Neural crest cell (in vitro differentiated cells): ENCODE measurements around the gene GALNT9. TPM values are rescaled to one million over a fixed set of nuclear protein-coding genes. Genes with fewer than 3 reads are reported as not detected.
"Not testable (repeated sequence)": the region's sequence is repeated elsewhere in the genome, so short reads cannot be mapped to it uniquely, and the experiment has no call there.

Experiments
- DNase-seq: peaks from one replicate; pipeline ENCODE4 v3.0.0; 2021; ENCODE audit warnings: low read depth, mixed read lengths, low spot score
- H3K27ac Mint-ChIP-seq: one replicate; pipeline ENCODE4 v1.8.0; 2021; ENCODE audit warnings: mild to moderate bottlenecking, mixed read lengths; ENCODE audit not compliant: unreplicated experiment
- H3K27me3 Mint-ChIP-seq: 2 replicates; pipeline ENCODE4 v1.8.0; 2021; ENCODE audit warnings: low read depth, mild to moderate bottlenecking, mixed read lengths
- H3K36me3 Mint-ChIP-seq: 2 replicates; pipeline ENCODE4 v1.8.0; 2021; ENCODE audit warnings: low read depth, mild to moderate bottlenecking, mixed read lengths
- H3K4me1 Mint-ChIP-seq: 2 replicates; pipeline ENCODE4 v1.8.0; 2021; ENCODE audit warnings: mixed read lengths
- H3K4me3 Mint-ChIP-seq: one replicate; pipeline ENCODE4 v1.8.0; 2021; ENCODE audit warnings: mild to moderate bottlenecking, mixed read lengths
- H3K9me3 Mint-ChIP-seq: 2 replicates; pipeline ENCODE4 v1.8.0; 2021; ENCODE audit warnings: mixed read lengths
- CTCF ChIP-seq: fragments of 200-600 bp; sonication (generic); conservative IDR thresholded peaks from 2 replicates; pipeline ENCODE4 v1.5.0; 2021; ENCODE audit warnings: antibody characterized with exemption, mild to moderate bottlenecking
- total RNA-seq: library from RNA; stranded (reverse); gene quantifications from 2 replicates; pipeline ENCODE4 v1.2.1, GENCODE V29; 2021

The GALNT9 gene
- total RNA-seq, 1 donor from 2014 or later = 1.3 TPM

- no peak for TF ChIP-seq CTCF
- no peak for DNase-seq
- no peaks in the 10 kb centered on the region for H3K4me1 Mint-ChIP-seq
- H3K9me3 Mint-ChIP-seq = no peaks in the 10 kb centered on the region
- H3K4me3 Mint-ChIP-seq = no peak overlapping the region
- peaks cover 12% of the 10 kb centered on the region for H3K27me3 Mint-ChIP-seq
- no peak overlapping the region for H3K27ac Mint-ChIP-seq
- no peaks in the 10 kb centered on the region for H3K36me3 Mint-ChIP-seq
These were observed 61.5 kb downstream of the GALNT9 start for GRCh38 chr12:132267873-132268272.

GRCh38 chr12:132266802-132267201, 62.6 kb downstream of the GALNT9 start:
- DNase-seq = no peak
- no peak for TF ChIP-seq CTCF
- H3K27me3 Mint-ChIP-seq = peaks cover 7% of the 10 kb centered on the region
- no peak overlapping the region for H3K4me3 Mint-ChIP-seq
- no peaks in the 10 kb centered on the region for H3K9me3 Mint-ChIP-seq
- H3K27ac Mint-ChIP-seq = no peak overlapping the region
- H3K4me1 Mint-ChIP-seq = no peaks in the 10 kb centered on the region
- H3K36me3 Mint-ChIP-seq = no peaks in the 10 kb centered on the region

GRCh38 chr12:132266370-132266769, 63.0 kb downstream of the GALNT9 start:
- Mint-ChIP-seq H3K4me3 (no peak overlapping the region), H3K9me3 (no peaks in the 10 kb centered on the region), H3K4me1 (no peaks in the 10 kb centered on the region), H3K36me3 (no peaks in the 10 kb centered on the region), H3K27me3 (peaks cover 9% of the 10 kb centered on the region), H3K27ac (no peak overlapping the region)
- TF ChIP-seq CTCF = no peak
- DNase-seq = no peak

- not testable (repeated sequence) for H3K36me3 Mint-ChIP-seq, H3K9me3 Mint-ChIP-seq, H3K27ac Mint-ChIP-seq, DNase-seq, H3K4me1 Mint-ChIP-seq, H3K4me3 Mint-ChIP-seq, H3K27me3 Mint-ChIP-seq
These were observed 63.6 kb downstream of the GALNT9 start for GRCh38 chr12:132265822-132266221.

GRCh38 chr12:132265056-132265800, 64.2 kb downstream of the GALNT9 start:
- Mint-ChIP-seq H3K27me3 (peaks cover 5% of the 10 kb centered on the region), H3K27ac (no peak overlapping the region), H3K4me1 (no peaks in the 10 kb centered on the region), H3K9me3 (no peaks in the 10 kb centered on the region), H3K4me3 (no peak overlapping the region), H3K36me3 (no peaks in the 10 kb centered on the region)
- DNase-seq = no peak
- TF ChIP-seq CTCF = no peak

- Mint-ChIP-seq H3K4me1 (no peaks in the 10 kb centered on the region), H3K27ac (no peak overlapping the region), H3K4me3 (no peak overlapping the region), H3K36me3 (no peaks in the 10 kb centered on the region), H3K9me3 (no peaks in the 10 kb centered on the region), H3K27me3 (peaks cover 5% of the 10 kb centered on the region)
- no peak for DNase-seq
- no peak for TF ChIP-seq CTCF
These were observed 65.0 kb downstream of the GALNT9 start for GRCh38 chr12:132264086-132265010.
